Measurements from ENCODE around the gene SLC8B1. TPM values are rescaled to one million over a fixed set of nuclear protein-coding genes. Genes with fewer than 3 reads are reported as not detected.

Gene SLC8B1
- total and polyA plus RNA-seq, 4 donors = 8.1 to 48.6 (median 39.7) TPM

- no peaks in the 10 kb centered on the region for H3K27me3 ChIP-seq (ENCODE audit: control insufficient read depth in 1 of 2, insufficient read depth in 2 of 2, low read length in 1 of 2)
- H3K36me3 ChIP-seq (ENCODE audit: control insufficient read depth in 1 of 2, insufficient read depth in 2 of 2, low read length in 1 of 2) = peaks cover 0 to 4% of the 10 kb centered on the region in 2 donors
- DNase-seq = peak in 1 of 2 donors; percentile 45
Observed at GRCh38 chr12:113250045-113250444, 84.9 kb downstream of the SLC8B1 start.

DNA sequence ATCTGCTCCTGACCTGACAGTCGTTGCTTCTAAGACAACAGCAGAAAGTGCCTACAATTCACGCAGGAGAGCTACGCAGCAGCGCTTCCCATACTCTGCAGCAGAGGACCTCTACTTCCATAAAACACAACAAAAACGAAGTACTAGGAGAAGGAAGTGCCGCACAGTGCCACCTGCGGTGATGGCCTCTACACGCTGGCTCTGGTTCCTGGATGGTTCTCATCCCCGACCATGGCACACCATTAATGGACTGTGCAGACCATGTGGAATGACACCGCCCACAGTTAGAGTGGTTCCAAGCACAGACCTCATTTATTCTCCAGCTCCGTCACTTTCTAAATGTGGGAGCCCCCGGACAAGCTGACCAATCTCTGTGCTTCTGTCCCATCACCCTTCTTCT lies 85.4 kb downstream of the SLC8B1 start:
- DNase-seq (peak in 1 of 2 donors; percentile 8), ATAC-seq (ENCODE audit: low FRiP score) (no peak)
- Histone ChIP-seq H3K27me3 (ENCODE audit: control insufficient read depth in 1 of 2, insufficient read depth in 2 of 2, low read length in 1 of 2) (no peaks in the 10 kb centered on the region), H3K27ac (ENCODE audit: low read depth in 1 of 2, low read length in 2 of 2) (no peak overlapping the region), H3K4me3 (ENCODE audit: low read length in 2 of 2) (no peak overlapping the region), H3K9me3 (ENCODE audit: control insufficient read depth, low read length) (no peaks in the 10 kb centered on the region), H3K4me1 (ENCODE audit: control insufficient read depth in 1 of 2, insufficient read depth in 2 of 2, low read length in 2 of 2) (peaks cover 0 to 4% of the 10 kb centered on the region in 2 donors), H3K36me3 (ENCODE audit: control insufficient read depth in 1 of 2, insufficient read depth in 2 of 2, low read length in 1 of 2) (peaks cover 0 to 4% of the 10 kb centered on the region in 2 donors)
- WGBS, 2 donors = 81 to 87% methylated on average over 12 of the region's 12 CpGs
- intact Hi-C loops (cut with DNase I) = no loop called here

More at GRCh38 chr12:113250045-113250444, 84.9 kb downstream of the SLC8B1 start:
- no peak for ATAC-seq (ENCODE audit: low FRiP score)
- Histone ChIP-seq H3K4me1 (ENCODE audit: control insufficient read depth in 1 of 2, insufficient read depth in 2 of 2, low read length in 2 of 2) (peaks cover 0 to 4% of the 10 kb centered on the region in 2 donors), H3K27ac (ENCODE audit: low read depth in 1 of 2, low read length in 2 of 2) (peak overlapping the region in 1 of 2 donors; percentile 49), H3K4me3 (ENCODE audit: low read length in 2 of 2) (no peak overlapping the region), H3K9me3 (ENCODE audit: control insufficient read depth, low read length) (no peaks in the 10 kb centered on the region)
- WGBS, 2 donors = 46 to 52% methylated on average over 6 of the region's 6 CpGs
- intact Hi-C loops (cut with DNase I) = no loop called here

GRCh38 chr12:113248842-113249435 lies 86.0 kb downstream of the SLC8B1 start:
- H3K27ac ChIP-seq (ENCODE audit: low read depth in 1 of 2, low read length in 2 of 2) = no peak overlapping the region
- 96% methylated on average over 11 of the region's 11 CpGs for WGBS, 2 donors
- H3K36me3 ChIP-seq (ENCODE audit: control insufficient read depth in 1 of 2, insufficient read depth in 2 of 2, low read length in 1 of 2) = peaks cover 0 to 4% of the 10 kb centered on the region in 2 donors

More at GRCh38 chr12:113248842-113249435, 86.0 kb downstream of the SLC8B1 start:
- Histone ChIP-seq H3K4me3 (ENCODE audit: low read length in 2 of 2) (no peak overlapping the region), H3K9me3 (ENCODE audit: control insufficient read depth, low read length) (no peaks in the 10 kb centered on the region), H3K4me1 (ENCODE audit: control insufficient read depth in 1 of 2, insufficient read depth in 2 of 2, low read length in 2 of 2) (peaks cover 0 to 4% of the 10 kb centered on the region in 2 donors), H3K27me3 (ENCODE audit: control insufficient read depth in 1 of 2, insufficient read depth in 2 of 2, low read length in 1 of 2) (no peaks in the 10 kb centered on the region)
- ATAC-seq (ENCODE audit: low FRiP score) = no peak
- intact Hi-C loops (cut with DNase I) = no loop called here
- peak in 1 of 2 donors; percentile 58 for DNase-seq

Small RNA genes within 50 kb of the gene (microRNA-seq; reads per million reads assigned to microRNA genes)
- gene MIR6762 = 0 to 0.60 reads per million in 2 donors

Other genes starting within 250 kb of the SLC8B1 start
- not detected for gene RASAL1, start 199.3 kb downstream of the SLC8B1 start, total RNA-seq
- gene RASAL1, start 199.3 kb downstream of the SLC8B1 start, polyA plus RNA-seq = not detected
- not detected for gene CFAP73, start 185.4 kb downstream of the SLC8B1 start, total RNA-seq
- gene CFAP73, start 185.4 kb downstream of the SLC8B1 start, polyA plus RNA-seq = under 1 TPM in 1 of 2 donors, not detected in 1; 0.10 TPM
- gene DDX54, start 149.6 kb downstream of the SLC8B1 start, total RNA-seq = 10 to 100 TPM; 47.2 to 48.6 TPM
- 10 to 100 TPM; 12.6 to 70.8 TPM for gene DDX54, start 149.6 kb downstream of the SLC8B1 start, polyA plus RNA-seq
- gene RITA1, start 149.4 kb downstream of the SLC8B1 start, total RNA-seq = 10 to 100 TPM in 1 of 2 donors, 1 to 10 TPM in 1; 6.1 to 10.0 TPM
- gene RITA1, start 149.4 kb downstream of the SLC8B1 start, polyA plus RNA-seq = 10 to 100 TPM; 10.8 to 11.5 TPM
- gene TPCN1, start 113.6 kb downstream of the SLC8B1 start, total RNA-seq = 100 to 1,000 TPM in 1 of 2 donors, 10 to 100 TPM in 1; 65.9 to 128 TPM
- gene TPCN1, start 113.6 kb downstream of the SLC8B1 start, polyA plus RNA-seq = 100 to 1,000 TPM in 1 of 2 donors, 10 to 100 TPM in 1; 21.4 to 108 TPM
- gene PLBD2, start 23.5 kb upstream of the SLC8B1 start, total RNA-seq = 10 to 100 TPM; 60.6 to 76.1 TPM
- gene PLBD2, start 23.5 kb upstream of the SLC8B1 start, polyA plus RNA-seq = 10 to 100 TPM; 11.6 to 31.7 TPM
- gene SDS, start 68.8 kb upstream of the SLC8B1 start, total RNA-seq = 1 to 10 TPM; 1.8 to 4.4 TPM
- 1 to 10 TPM; 1.0 to 9.9 TPM for gene SDS, start 68.8 kb upstream of the SLC8B1 start, polyA plus RNA-seq
- 1 to 10 TPM; 3.8 to 4.5 TPM for gene SDSL, start 87.3 kb upstream of the SLC8B1 start, total RNA-seq
- 10 to 100 TPM in 1 of 2 donors, 1 to 10 TPM in 1; 9.1 to 13.4 TPM for gene SDSL, start 87.3 kb upstream of the SLC8B1 start, polyA plus RNA-seq
- not detected for gene LHX5, start 136.8 kb upstream of the SLC8B1 start, total RNA-seq
- not detected for gene LHX5, start 136.8 kb upstream of the SLC8B1 start, polyA plus RNA-seq

Measured in aorta (tissue), 5 donors.